ENCODE results near the gene FAM149A.

The FAM149A gene

DNA sequence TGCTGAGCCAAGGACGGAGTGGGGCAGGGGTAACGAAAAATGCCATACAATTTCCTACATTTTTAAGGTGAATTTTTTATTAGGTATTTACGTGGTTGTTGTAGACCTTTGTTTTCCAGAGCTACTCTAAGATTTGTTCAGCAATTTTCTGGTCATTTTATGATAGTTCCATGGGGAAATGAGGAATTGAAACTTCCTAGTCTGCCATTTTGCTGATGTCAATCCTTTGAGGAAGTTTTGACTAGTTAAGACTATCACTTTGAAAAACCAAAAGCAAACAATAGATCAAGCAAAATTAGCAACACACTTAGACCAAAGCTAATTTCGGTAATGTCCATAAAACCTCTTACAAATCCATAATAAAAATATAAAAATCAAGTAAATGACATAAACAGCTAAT lies 42.6 kb upstream of the FAM149A start:
- Histone ChIP-seq H3K4me1 (ENCODE audit: low read length) (peaks cover 30% of the 10 kb centered on the region), H3K9me2 (replicated peaks; ENCODE audit: insufficient read depth, low read length) (no peaks in the 10 kb centered on the region), H3K79me2 (ENCODE audit: low read length) (no peaks in the 10 kb centered on the region), H3K4me2 (ENCODE audit: low read depth, low read length) (no peak overlapping the region), H3K4me3 (ENCODE audit: low read length) (no peak overlapping the region), H4K20me1 (ENCODE audit: insufficient read depth, low read length) (no peaks in the 10 kb centered on the region), H3K9ac (ENCODE audit: low read length) (no peak overlapping the region), H3K27ac (ENCODE audit: low read length) (no peak overlapping the region), H3K27me3 (replicated peaks; ENCODE audit: insufficient read depth, low read length) (no peaks in the 10 kb centered on the region), H3F3A (ENCODE audit: insufficient read depth, low read length) (0 out of 2 replicates have a peak, but pooled peaks cover 3% of the 10 kb centered on the region), H3K9me3 (replicated peaks; ENCODE audit: insufficient read depth, low read length) (no peaks in the 10 kb centered on the region), H3K36me3 (replicated peaks; ENCODE audit: insufficient read depth, low read length) (no peaks in the 10 kb centered on the region), H2AFZ (ENCODE audit: low read length) (no peak overlapping the region)
- TF ChIP-seq, protein P1, sequence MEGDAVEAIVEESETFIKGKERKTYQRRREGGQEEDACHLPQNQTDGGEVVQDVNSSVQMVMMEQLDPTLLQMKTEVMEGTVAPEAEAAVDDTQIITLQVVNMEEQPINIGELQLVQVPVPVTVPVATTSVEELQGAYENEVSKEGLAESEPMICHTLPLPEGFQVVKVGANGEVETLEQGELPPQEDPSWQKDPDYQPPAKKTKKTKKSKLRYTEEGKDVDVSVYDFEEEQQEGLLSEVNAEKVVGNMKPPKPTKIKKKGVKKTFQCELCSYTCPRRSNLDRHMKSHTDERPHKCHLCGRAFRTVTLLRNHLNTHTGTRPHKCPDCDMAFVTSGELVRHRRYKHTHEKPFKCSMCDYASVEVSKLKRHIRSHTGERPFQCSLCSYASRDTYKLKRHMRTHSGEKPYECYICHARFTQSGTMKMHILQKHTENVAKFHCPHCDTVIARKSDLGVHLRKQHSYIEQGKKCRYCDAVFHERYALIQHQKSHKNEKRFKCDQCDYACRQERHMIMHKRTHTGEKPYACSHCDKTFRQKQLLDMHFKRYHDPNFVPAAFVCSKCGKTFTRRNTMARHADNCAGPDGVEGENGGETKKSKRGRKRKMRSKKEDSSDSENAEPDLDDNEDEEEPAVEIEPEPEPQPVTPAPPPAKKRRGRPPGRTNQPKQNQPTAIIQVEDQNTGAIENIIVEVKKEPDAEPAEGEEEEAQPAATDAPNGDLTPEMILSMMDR (IDR thresholded peaks at IDR 0.05; ENCODE audit: low read length) = no peak
- TF ChIP-seq EZH2phosphoT487 (IDR thresholded peaks at IDR 0.05; ENCODE audit: low read length) = no peak
- no peak for TF ChIP-seq EZH2 (optimal IDR thresholded peaks at IDR 0.05; ENCODE audit: low read depth, low read length)
- DNase-seq = no peak

DNA sequence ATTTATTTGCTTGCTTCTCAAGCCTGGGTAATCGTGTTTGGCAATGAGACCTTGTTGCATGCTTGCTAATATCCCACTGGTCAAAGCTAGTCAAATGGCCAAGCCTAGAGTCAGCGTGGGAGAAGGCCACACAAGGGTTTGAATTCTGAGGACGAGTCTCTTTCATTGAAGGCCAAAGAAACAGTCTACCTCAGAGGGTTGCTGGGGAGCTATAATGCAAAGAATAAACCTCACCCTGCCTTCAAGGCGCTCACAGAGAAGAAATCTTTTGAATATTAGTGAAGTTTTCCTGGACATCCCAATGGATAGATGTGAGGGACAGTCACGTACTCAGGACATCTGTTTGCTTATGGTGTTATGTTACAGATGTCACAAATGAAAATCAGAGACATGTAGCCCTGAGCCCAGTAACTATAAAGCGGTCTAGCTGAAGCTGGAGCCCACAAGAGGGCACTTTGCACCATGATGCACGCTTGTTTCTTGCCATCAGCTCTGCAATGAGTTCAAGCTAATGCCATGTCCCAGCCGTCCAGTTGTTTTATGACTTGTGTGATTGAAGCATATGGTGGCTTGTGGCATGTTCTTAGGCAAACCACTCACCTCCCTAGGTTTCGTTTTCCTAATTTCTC lies 36.6 kb upstream of the FAM149A start:
- Histone ChIP-seq H3K9ac (ENCODE audit: low read length) (peak overlapping the region; percentile 43; the same call in 1 of the 2 replicates), H3K4me1 (ENCODE audit: low read length) (peaks cover 20% of the 10 kb centered on the region), H3K27me3 (replicated peaks; ENCODE audit: insufficient read depth, low read length) (no peaks in the 10 kb centered on the region), H3K4me2 (ENCODE audit: low read depth, low read length) (peak overlapping the region; percentile 91), H3K27ac (ENCODE audit: low read length) (no peak overlapping the region), H2AFZ (ENCODE audit: low read length) (peak overlapping the region; percentile 82), H3K79me2 (ENCODE audit: low read length) (no peaks in the 10 kb centered on the region), H3F3A (ENCODE audit: insufficient read depth, low read length) (peaks cover 9% of the 10 kb centered on the region; the same call in 1 of the 2 replicates), H3K4me3 (ENCODE audit: low read length) (peak overlapping the region; percentile 56), H4K20me1 (ENCODE audit: insufficient read depth, low read length) (no peaks in the 10 kb centered on the region), H3K36me3 (replicated peaks; ENCODE audit: insufficient read depth, low read length) (no peaks in the 10 kb centered on the region), H3K9me3 (replicated peaks; ENCODE audit: insufficient read depth, low read length) (no peaks in the 10 kb centered on the region), H3K9me2 (replicated peaks; ENCODE audit: insufficient read depth, low read length) (no peaks in the 10 kb centered on the region)
- TF ChIP-seq, protein P1 (IDR thresholded peaks at IDR 0.05; ENCODE audit: low read length) = peak; percentile 79
- no peak for TF ChIP-seq EZH2 (optimal IDR thresholded peaks at IDR 0.05; ENCODE audit: low read depth, low read length)
- peak; percentile 83 for DNase-seq

DNA sequence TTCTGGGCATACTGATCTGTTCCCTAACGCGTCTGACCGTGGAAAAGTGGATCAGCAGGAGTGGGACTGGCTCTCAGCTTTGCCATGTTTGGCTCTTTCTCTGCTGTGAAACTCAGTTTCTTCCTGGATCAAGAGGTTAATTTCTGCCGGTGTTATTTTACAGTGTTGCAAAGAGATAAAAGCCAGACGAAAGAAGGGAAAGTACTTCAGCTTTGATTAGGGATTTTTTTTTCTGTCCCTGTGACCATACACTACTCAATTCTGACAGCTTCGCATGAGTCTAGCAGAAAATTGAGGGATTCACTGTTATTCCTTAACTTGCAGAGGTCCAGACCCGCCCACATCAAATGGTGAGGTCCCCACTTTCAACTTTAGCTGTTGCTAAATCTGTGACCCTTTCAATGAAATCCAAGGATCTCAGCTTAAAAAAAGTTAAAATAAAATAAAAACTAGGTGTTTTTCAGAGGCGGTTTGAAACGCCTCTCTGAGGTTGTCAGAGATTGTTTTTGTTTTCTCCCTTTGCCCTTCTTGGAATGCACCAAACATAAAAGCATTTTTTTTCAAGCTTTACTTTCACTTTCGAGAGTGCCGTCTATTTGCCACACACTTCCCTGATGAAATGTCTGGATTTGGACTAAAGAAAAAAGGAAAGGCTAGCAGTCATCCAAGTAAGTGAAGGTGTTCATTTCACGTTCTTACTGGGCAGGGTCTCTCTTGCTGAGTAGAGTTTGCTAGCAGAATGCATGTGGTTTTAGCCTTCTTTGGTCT lies 35.7 kb upstream of the FAM149A start, which contains the start of gene TLR3:
TSS of gene TLR3 (plus strand) at position 576 of the 768 bp plus-strand sequence. CDS start 7,464 bp downstream, outside the sequence.
- H3K27ac ChIP-seq (ENCODE audit: low read length) = no peak within 1 kb of the TSS

More for the DNA sequence above, 35.7 kb upstream of the FAM149A start, which contains the start of gene TLR3:
- DNase-seq = peak; percentile 39
- Histone ChIP-seq H3K79me2 (ENCODE audit: low read length) (no peaks in the 10 kb centered on the region), H4K20me1 (ENCODE audit: insufficient read depth, low read length) (no peaks in the 10 kb centered on the region), H3K9me2 (replicated peaks; ENCODE audit: insufficient read depth, low read length) (no peaks in the 10 kb centered on the region), H3K9ac (ENCODE audit: low read length) (peak within 1 kb of the TSS; percentile 43; the same call in 1 of the 2 replicates), H3F3A (ENCODE audit: insufficient read depth, low read length) (peaks cover 9% of the 10 kb centered on the region; the same call in 1 of the 2 replicates), H3K9me3 (replicated peaks; ENCODE audit: insufficient read depth, low read length) (no peaks in the 10 kb centered on the region), H3K4me1 (ENCODE audit: low read length) (peaks cover 17% of the 10 kb centered on the region), H3K36me3 (replicated peaks; ENCODE audit: insufficient read depth, low read length) (no peaks in the 10 kb centered on the region), H3K27me3 (replicated peaks; ENCODE audit: insufficient read depth, low read length) (no peaks in the 10 kb centered on the region), H3K4me2 (ENCODE audit: low read depth, low read length) (peak within 1 kb of the TSS; percentile 91), H3K4me3 (ENCODE audit: low read length) (peak within 1 kb of the TSS; percentile 56), H2AFZ (ENCODE audit: low read length) (peak within 1 kb of the TSS; percentile 82)
- TF ChIP-seq, protein P1 (IDR thresholded peaks at IDR 0.05; ENCODE audit: low read length) = no peak
- no peak for TF ChIP-seq EZH2 (optimal IDR thresholded peaks at IDR 0.05; ENCODE audit: low read depth, low read length)
- TF ChIP-seq EZH2phosphoT487 (IDR thresholded peaks at IDR 0.05; ENCODE audit: low read length) = no peak
